Measurements from ENCODE around the gene CREB5.

The CREB5 gene

DNA sequence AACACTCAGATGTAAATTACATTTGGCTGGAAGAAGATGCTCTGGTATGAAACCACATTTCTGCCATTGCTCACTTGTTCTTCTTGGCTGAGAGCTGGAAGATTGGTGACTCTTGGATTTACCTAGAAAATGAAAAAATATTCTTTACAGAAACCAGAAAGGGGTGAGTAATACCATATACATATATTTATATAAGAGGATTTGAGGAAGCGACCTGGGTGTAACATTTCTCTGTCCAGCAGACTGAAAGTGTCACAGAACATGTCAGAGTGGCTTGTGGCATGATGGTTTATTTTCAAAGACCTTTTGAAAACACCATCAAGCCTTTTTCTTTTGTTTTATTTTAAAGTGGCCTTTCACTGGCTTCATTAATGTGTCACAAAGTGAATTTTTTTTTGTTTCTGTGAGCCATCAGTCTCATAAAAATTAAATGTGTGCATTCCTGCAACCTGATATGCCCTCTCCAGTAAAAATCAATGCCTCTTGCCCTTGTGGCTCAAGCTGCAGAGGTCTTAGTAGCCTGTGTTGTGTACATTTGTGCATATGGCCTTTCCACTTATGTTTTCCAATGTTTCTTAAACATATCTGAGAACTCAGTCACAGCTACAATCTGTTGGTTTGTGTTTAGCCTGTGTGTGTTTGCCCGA is 23.5 kb downstream of the CREB5 start:
- Histone ChIP-seq H3K4me1 (ENCODE audit: insufficient read depth, low read length) (peaks cover 38% of the 10 kb centered on the region), H3K36me3 (ENCODE audit: insufficient read depth, low read length) (no peaks in the 10 kb centered on the region), H3K9ac (ENCODE audit: low read depth, low read length) (no peak overlapping the region), H3K9me3 (ENCODE audit: insufficient read depth, low read depth, low read length) (no peaks in the 10 kb centered on the region), H3K27me3 (ENCODE audit: insufficient read depth, low read length) (no peaks in the 10 kb centered on the region), H3K4me3 (ENCODE audit: low read length) (no peak overlapping the region), H3K27ac (ENCODE audit: low read depth, low read length) (no peak overlapping the region)
- WGBS = 96% methylated on average over 2 of the region's 2 CpGs

- Histone ChIP-seq H3K4me1 (ENCODE audit: insufficient read depth, low read length) (peaks cover 15% of the 10 kb centered on the region; the same call in 1 of the 2 replicates), H3K36me3 (ENCODE audit: insufficient read depth, low read length) (no peaks in the 10 kb centered on the region), H3K9me3 (ENCODE audit: insufficient read depth, low read depth, low read length) (no peaks in the 10 kb centered on the region), H3K27ac (ENCODE audit: low read depth, low read length) (no peak overlapping the region), H3K9ac (ENCODE audit: low read depth, low read length) (no peak overlapping the region), H3K4me3 (ENCODE audit: low read length) (no peak overlapping the region), H3K27me3 (ENCODE audit: insufficient read depth, low read length) (no peaks in the 10 kb centered on the region)
- 95% methylated on average over 8 of the region's 8 CpGs for WGBS
These were observed 27.8 kb downstream of the CREB5 start for GRCh38 chr7:28440055-28440601.

- no peaks in the 10 kb centered on the region for H3K9me3 ChIP-seq (ENCODE audit: insufficient read depth, low read depth, low read length)
- H3K27me3 ChIP-seq (ENCODE audit: insufficient read depth, low read length) = no peaks in the 10 kb centered on the region
- no peak overlapping the region for H3K4me3 ChIP-seq (ENCODE audit: low read length)
- H3K4me1 ChIP-seq (ENCODE audit: insufficient read depth, low read length) = peaks cover 4% of the 10 kb centered on the region; the same call in 1 of the 2 replicates
- no peak overlapping the region for H3K9ac ChIP-seq (ENCODE audit: low read depth, low read length)
- H3K36me3 ChIP-seq (ENCODE audit: insufficient read depth, low read length) = no peaks in the 10 kb centered on the region
- 98% methylated on average over 5 of the region's 5 CpGs for WGBS
- H3K27ac ChIP-seq (ENCODE audit: low read depth, low read length) = no peak overlapping the region
These were observed 30.5 kb downstream of the CREB5 start for GRCh38 chr7:28442540-28443420.

DNA sequence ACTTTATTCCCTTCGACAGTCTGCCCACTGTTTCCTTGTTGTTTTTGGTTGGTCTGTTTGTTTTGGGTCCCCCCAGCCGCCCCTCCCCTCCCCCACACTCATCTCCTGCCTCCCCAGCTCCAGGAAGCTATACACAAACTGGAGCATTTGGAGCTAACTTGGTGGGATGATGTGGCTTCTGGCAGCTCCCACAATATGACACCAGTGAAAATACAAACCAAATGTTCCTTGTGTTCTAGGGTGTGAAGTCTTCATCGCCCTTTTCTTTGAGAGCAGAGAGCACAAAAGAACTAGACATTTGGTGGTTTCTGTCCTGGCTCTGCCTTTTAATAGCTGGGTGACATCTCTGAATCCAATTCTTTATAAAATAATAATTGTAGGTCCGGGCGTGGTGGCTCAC is 33.8 kb downstream of the CREB5 start:
- Histone ChIP-seq H3K27ac (ENCODE audit: low read depth, low read length) (no peak overlapping the region), H3K9me3 (ENCODE audit: insufficient read depth, low read depth, low read length) (no peaks in the 10 kb centered on the region), H3K4me1 (ENCODE audit: insufficient read depth, low read length) (no peaks in the 10 kb centered on the region), H3K9ac (ENCODE audit: low read depth, low read length) (no peak overlapping the region), H3K27me3 (ENCODE audit: insufficient read depth, low read length) (no peaks in the 10 kb centered on the region), H3K36me3 (ENCODE audit: insufficient read depth, low read length) (no peaks in the 10 kb centered on the region), H3K4me3 (ENCODE audit: low read length) (no peak overlapping the region)
- 93% methylated on average over 4 of the region's 5 CpGs for WGBS

GRCh38 chr7:28447071-28447470 is 34.8 kb downstream of the CREB5 start:
- Histone ChIP-seq H3K4me1 (ENCODE audit: insufficient read depth, low read length) (no peaks in the 10 kb centered on the region), H3K27me3 (ENCODE audit: insufficient read depth, low read length) (no peaks in the 10 kb centered on the region), H3K9me3 (ENCODE audit: insufficient read depth, low read depth, low read length) (no peaks in the 10 kb centered on the region), H3K4me3 (ENCODE audit: low read length) (no peak overlapping the region), H3K36me3 (ENCODE audit: insufficient read depth, low read length) (no peaks in the 10 kb centered on the region), H3K9ac (ENCODE audit: low read depth, low read length) (no peak overlapping the region), H3K27ac (ENCODE audit: low read depth, low read length) (no peak overlapping the region)
- 94% methylated on average over 5 of the region's 5 CpGs for WGBS

DNA sequence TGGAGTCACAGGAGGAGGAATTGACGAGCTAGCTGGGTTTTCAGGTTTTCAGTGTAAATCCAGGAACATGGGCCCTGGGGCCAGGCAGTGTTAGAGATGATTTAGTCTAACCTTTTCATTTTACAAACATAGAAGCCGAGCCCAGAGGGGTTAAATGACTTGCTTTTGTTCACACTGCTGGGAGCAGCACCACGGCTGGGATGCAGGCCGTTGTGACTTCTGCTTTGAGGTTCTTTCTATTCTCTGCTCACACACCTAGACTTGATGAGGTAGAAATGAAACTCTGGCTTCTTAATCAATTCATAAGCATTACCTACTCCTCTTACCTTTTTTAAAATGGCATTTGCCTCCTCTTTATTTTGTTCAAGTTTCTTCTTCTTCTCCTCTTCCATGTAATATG is 36.4 kb downstream of the CREB5 start:
- no peaks in the 10 kb centered on the region for H3K36me3 ChIP-seq (ENCODE audit: insufficient read depth, low read length)
- no peaks in the 10 kb centered on the region for H3K9me3 ChIP-seq (ENCODE audit: insufficient read depth, low read depth, low read length)
- no peak overlapping the region for H3K9ac ChIP-seq (ENCODE audit: low read depth, low read length)
- H3K4me1 ChIP-seq (ENCODE audit: insufficient read depth, low read length) = peaks cover 4% of the 10 kb centered on the region
- no peak overlapping the region for H3K4me3 ChIP-seq (ENCODE audit: low read length)
- no peaks in the 10 kb centered on the region for H3K27me3 ChIP-seq (ENCODE audit: insufficient read depth, low read length)
- WGBS = 85% methylated on average over 4 of the region's 4 CpGs
- no peak overlapping the region for H3K27ac ChIP-seq (ENCODE audit: low read depth, low read length)

DNA sequence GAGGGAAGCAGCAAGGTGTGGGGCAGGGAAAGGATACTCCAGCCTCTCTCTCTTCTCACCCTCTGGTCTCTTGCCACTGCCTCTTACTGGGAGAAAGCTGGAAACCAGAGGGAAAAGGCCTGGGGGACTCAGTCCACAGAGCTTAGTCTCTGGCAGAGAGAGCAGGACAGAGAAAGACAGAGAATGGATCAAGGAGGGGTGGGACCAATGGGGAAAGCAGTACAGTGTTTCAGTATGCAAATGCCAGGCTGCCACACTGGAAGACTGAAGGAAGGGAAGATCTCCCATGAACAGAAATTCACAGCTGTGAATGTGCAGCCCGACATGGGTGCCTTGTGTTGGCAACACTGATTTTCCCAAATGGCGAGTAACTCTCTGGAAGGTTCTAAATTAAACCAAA is 40.4 kb downstream of the CREB5 start:
- 100% methylated on average over 2 of the region's 2 CpGs for WGBS
- H3K9ac ChIP-seq (ENCODE audit: low read depth, low read length) = no peak overlapping the region
- no peak overlapping the region for H3K4me3 ChIP-seq (ENCODE audit: low read length)
- no peaks in the 10 kb centered on the region for H3K9me3 ChIP-seq (ENCODE audit: insufficient read depth, low read depth, low read length)
- no peaks in the 10 kb centered on the region for H3K36me3 ChIP-seq (ENCODE audit: insufficient read depth, low read length)
- no peaks in the 10 kb centered on the region for H3K27me3 ChIP-seq (ENCODE audit: insufficient read depth, low read length)
- peaks cover 13% of the 10 kb centered on the region for H3K4me1 ChIP-seq (ENCODE audit: insufficient read depth, low read length)
- H3K27ac ChIP-seq (ENCODE audit: low read depth, low read length) = no peak overlapping the region

- Histone ChIP-seq H3K9me3 (ENCODE audit: insufficient read depth, low read depth, low read length) (no peaks in the 10 kb centered on the region), H3K4me1 (ENCODE audit: insufficient read depth, low read length) (peaks cover 13% of the 10 kb centered on the region), H3K36me3 (ENCODE audit: insufficient read depth, low read length) (no peaks in the 10 kb centered on the region), H3K27ac (ENCODE audit: low read depth, low read length) (no peak overlapping the region), H3K9ac (ENCODE audit: low read depth, low read length) (no peak overlapping the region), H3K27me3 (ENCODE audit: insufficient read depth, low read length) (no peaks in the 10 kb centered on the region), H3K4me3 (ENCODE audit: low read length) (no peak overlapping the region)
- 86% methylated on average over 5 of the region's 5 CpGs for WGBS
These were observed 43.2 kb downstream of the CREB5 start for GRCh38 chr7:28455486-28455885.

- 74% methylated on average over 1 of the region's 1 CpG for WGBS
- Histone ChIP-seq H3K36me3 (ENCODE audit: insufficient read depth, low read length) (no peaks in the 10 kb centered on the region), H3K4me1 (ENCODE audit: insufficient read depth, low read length) (peaks cover 13% of the 10 kb centered on the region), H3K27ac (ENCODE audit: low read depth, low read length) (no peak overlapping the region), H3K27me3 (ENCODE audit: insufficient read depth, low read length) (no peaks in the 10 kb centered on the region), H3K4me3 (ENCODE audit: low read length) (no peak overlapping the region), H3K9me3 (ENCODE audit: insufficient read depth, low read depth, low read length) (no peaks in the 10 kb centered on the region), H3K9ac (ENCODE audit: low read depth, low read length) (no peak overlapping the region)
These were observed 43.7 kb downstream of the CREB5 start for GRCh38 chr7:28456044-28456443.

- Histone ChIP-seq H3K27ac (ENCODE audit: low read depth, low read length) (no peak overlapping the region), H3K9ac (ENCODE audit: low read depth, low read length) (no peak overlapping the region), H3K9me3 (ENCODE audit: insufficient read depth, low read depth, low read length) (no peaks in the 10 kb centered on the region), H3K4me1 (ENCODE audit: insufficient read depth, low read length) (peaks cover 8% of the 10 kb centered on the region), H3K4me3 (ENCODE audit: low read length) (no peak overlapping the region), H3K36me3 (ENCODE audit: insufficient read depth, low read length) (no peaks in the 10 kb centered on the region), H3K27me3 (ENCODE audit: insufficient read depth, low read length) (no peaks in the 10 kb centered on the region)
- 67% methylated on average over 8 of the region's 8 CpGs for WGBS
These were observed 46.4 kb downstream of the CREB5 start for GRCh38 chr7:28458732-28459131.

- WGBS = 92% methylated on average over 4 of the region's 4 CpGs
- H3K9me3 ChIP-seq (ENCODE audit: insufficient read depth, low read depth, low read length) = no peaks in the 10 kb centered on the region
- H3K36me3 ChIP-seq (ENCODE audit: insufficient read depth, low read length) = no peaks in the 10 kb centered on the region
These were observed 47.0 kb downstream of the CREB5 start for GRCh38 chr7:28459306-28459705.

More at GRCh38 chr7:28459306-28459705, 47.0 kb downstream of the CREB5 start:
- no peak overlapping the region for H3K27ac ChIP-seq (ENCODE audit: low read depth, low read length)
- no peak overlapping the region for H3K9ac ChIP-seq (ENCODE audit: low read depth, low read length)
- no peaks in the 10 kb centered on the region for H3K27me3 ChIP-seq (ENCODE audit: insufficient read depth, low read length)
- peaks cover 8% of the 10 kb centered on the region for H3K4me1 ChIP-seq (ENCODE audit: insufficient read depth, low read length)
- no peak overlapping the region for H3K4me3 ChIP-seq (ENCODE audit: low read length)
